ENCODE measurements around the gene METTL18. TPM values are rescaled to one million over a fixed set of nuclear protein-coding genes. Genes with fewer than 3 reads are reported as not detected.

METTL18 gene
- total RNA-seq, 1 donor from 2014 or later = 4.2 TPM

DNA sequence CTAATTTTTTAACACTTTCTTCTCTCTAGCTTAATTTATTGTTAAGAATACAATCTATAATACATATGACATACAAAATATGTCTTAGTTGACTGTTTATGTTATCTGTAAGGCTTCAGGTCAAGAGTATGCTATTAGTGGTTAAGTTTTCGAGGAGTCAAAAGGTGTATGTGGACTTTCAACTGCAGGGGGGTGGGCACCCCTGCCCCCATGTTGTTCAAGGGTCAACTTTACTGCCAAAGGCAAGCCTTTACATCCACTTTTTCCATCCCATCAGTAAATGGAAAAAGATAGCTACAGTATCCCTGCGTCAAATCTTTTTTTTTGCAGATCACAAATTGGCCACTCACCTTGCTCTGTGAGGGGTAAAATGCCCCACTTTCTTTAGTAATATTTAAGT is 6.3 kb downstream of the METTL18 start:
- Histone ChIP-seq H3K36me3 (ENCODE audit: control insufficient read depth in 3 of 3, insufficient read depth in 3 of 3, low read length in 3 of 3) (peaks cover 0 to 3% (median 3%) of the 10 kb centered on the region in 3 donors), H3K27ac (ENCODE audit: low read depth, low read length) (no peak overlapping the region), H3K4me1 (ENCODE audit: control insufficient read depth in 3 of 3, insufficient read depth in 3 of 3, low read length in 3 of 3) (peaks cover 0 to 8% (median 0%) of the 10 kb centered on the region in 3 donors), H3K4me3 (ENCODE audit: low read length in 3 of 3) (no peak overlapping the region), H3K9ac (ENCODE audit: low read depth in 1 of 3, low read length in 3 of 3) (no peak overlapping the region), H3K9me3 (ENCODE audit: control insufficient read depth in 3 of 3, low read length in 3 of 3) (no peaks in the 10 kb centered on the region), H3K27me3 (ENCODE audit: control insufficient read depth in 3 of 3, insufficient read depth in 3 of 3, low read length in 3 of 3) (peaks cover 0 to 10% (median 0%) of the 10 kb centered on the region in 3 donors)

DNA sequence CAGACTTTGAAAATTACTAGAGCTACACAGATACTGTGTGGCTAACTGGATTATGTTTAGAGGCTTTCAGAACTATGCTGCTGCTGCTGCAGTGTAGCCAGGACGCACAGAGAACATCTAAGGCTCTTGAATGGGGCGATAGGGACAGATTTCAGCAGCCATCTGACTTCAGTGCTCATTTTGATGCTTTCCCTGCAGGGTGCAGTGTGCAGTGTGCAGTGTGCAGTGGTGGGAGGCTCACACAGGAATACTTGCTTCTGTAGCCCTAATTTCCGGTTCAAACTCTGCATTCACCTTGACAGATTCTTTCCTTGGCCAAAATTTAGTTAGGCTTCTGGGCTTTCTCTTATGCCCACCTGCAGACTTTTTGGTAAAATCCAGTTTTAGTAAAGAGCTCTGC is 7.7 kb downstream of the METTL18 start:
- Histone ChIP-seq H3K27me3 (ENCODE audit: control insufficient read depth in 3 of 3, insufficient read depth in 3 of 3, low read length in 3 of 3) (peaks cover 0 to 10% (median 0%) of the 10 kb centered on the region in 3 donors), H3K27ac (ENCODE audit: low read depth, low read length) (no peak overlapping the region), H3K4me1 (ENCODE audit: control insufficient read depth in 3 of 3, insufficient read depth in 3 of 3, low read length in 3 of 3) (no peaks in the 10 kb centered on the region), H3K9ac (ENCODE audit: low read depth in 1 of 3, low read length in 3 of 3) (no peak overlapping the region), H3K4me3 (ENCODE audit: low read length in 3 of 3) (no peak overlapping the region), H3K9me3 (ENCODE audit: control insufficient read depth in 3 of 3, low read length in 3 of 3) (no peaks in the 10 kb centered on the region), H3K36me3 (ENCODE audit: control insufficient read depth in 3 of 3, insufficient read depth in 3 of 3, low read length in 3 of 3) (no peaks in the 10 kb centered on the region)

- H3K4me1 ChIP-seq (ENCODE audit: control insufficient read depth in 3 of 3, insufficient read depth in 3 of 3, low read length in 3 of 3) = no peaks in the 10 kb centered on the region
- no peaks in the 10 kb centered on the region for H3K9me3 ChIP-seq (ENCODE audit: control insufficient read depth in 3 of 3, low read length in 3 of 3)
- peaks cover 0 to 10% (median 0%) of the 10 kb centered on the region in 3 donors for H3K27me3 ChIP-seq (ENCODE audit: control insufficient read depth in 3 of 3, insufficient read depth in 3 of 3, low read length in 3 of 3)
- H3K36me3 ChIP-seq (ENCODE audit: control insufficient read depth in 3 of 3, insufficient read depth in 3 of 3, low read length in 3 of 3) = no peaks in the 10 kb centered on the region
- no peak overlapping the region for H3K27ac ChIP-seq (ENCODE audit: low read depth, low read length)
- H3K4me3 ChIP-seq (ENCODE audit: low read length in 3 of 3) = no peak overlapping the region
- H3K9ac ChIP-seq (ENCODE audit: low read depth in 1 of 3, low read length in 3 of 3) = no peak overlapping the region
Measured at GRCh38 chr1:169785267-169785666, 9.4 kb downstream of the METTL18 start.

DNA sequence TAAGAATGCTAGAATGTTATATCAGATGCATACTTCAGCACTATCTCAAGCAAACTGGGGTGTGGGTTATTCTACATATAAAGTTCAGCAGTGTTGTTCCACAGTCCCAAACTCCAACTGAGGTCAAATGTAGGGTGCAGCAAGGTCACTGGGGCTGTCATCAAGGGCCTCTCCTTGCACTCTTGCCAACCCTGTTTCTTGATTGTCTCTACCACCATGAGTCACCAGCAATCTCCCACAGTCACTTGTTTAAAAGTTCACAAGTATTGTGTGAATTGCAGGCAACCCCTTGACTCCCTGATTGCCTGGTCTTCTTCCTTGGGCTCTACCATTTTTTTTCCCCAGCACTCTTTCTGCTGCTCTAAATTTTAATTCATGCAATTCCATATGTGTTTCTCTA is 10.6 kb downstream of the METTL18 start:
- Histone ChIP-seq H3K4me1 (ENCODE audit: control insufficient read depth in 3 of 3, insufficient read depth in 3 of 3, low read length in 3 of 3) (no peaks in the 10 kb centered on the region), H3K9ac (ENCODE audit: low read depth in 1 of 3, low read length in 3 of 3) (no peak overlapping the region), H3K9me3 (ENCODE audit: control insufficient read depth in 3 of 3, low read length in 3 of 3) (no peaks in the 10 kb centered on the region), H3K36me3 (ENCODE audit: control insufficient read depth in 3 of 3, insufficient read depth in 3 of 3, low read length in 3 of 3) (no peaks in the 10 kb centered on the region), H3K4me3 (ENCODE audit: low read length in 3 of 3) (no peak overlapping the region), H3K27ac (ENCODE audit: low read depth, low read length) (no peak overlapping the region), H3K27me3 (ENCODE audit: control insufficient read depth in 3 of 3, insufficient read depth in 3 of 3, low read length in 3 of 3) (peaks cover 0 to 10% (median 0%) of the 10 kb centered on the region in 3 donors)

- Histone ChIP-seq H3K4me1 (ENCODE audit: control insufficient read depth in 3 of 3, insufficient read depth in 3 of 3, low read length in 3 of 3) (no peaks in the 10 kb centered on the region), H3K27me3 (ENCODE audit: control insufficient read depth in 3 of 3, insufficient read depth in 3 of 3, low read length in 3 of 3) (peaks cover 0 to 10% (median 0%) of the 10 kb centered on the region in 3 donors), H3K4me3 (ENCODE audit: low read length in 3 of 3) (no peak overlapping the region), H3K27ac (ENCODE audit: low read depth, low read length) (no peak overlapping the region), H3K9me3 (ENCODE audit: control insufficient read depth in 3 of 3, low read length in 3 of 3) (no peaks in the 10 kb centered on the region), H3K9ac (ENCODE audit: low read depth in 1 of 3, low read length in 3 of 3) (no peak overlapping the region), H3K36me3 (ENCODE audit: control insufficient read depth in 3 of 3, insufficient read depth in 3 of 3, low read length in 3 of 3) (no peaks in the 10 kb centered on the region)
Measured at GRCh38 chr1:169782596-169782995, 12.1 kb downstream of the METTL18 start.

DNA sequence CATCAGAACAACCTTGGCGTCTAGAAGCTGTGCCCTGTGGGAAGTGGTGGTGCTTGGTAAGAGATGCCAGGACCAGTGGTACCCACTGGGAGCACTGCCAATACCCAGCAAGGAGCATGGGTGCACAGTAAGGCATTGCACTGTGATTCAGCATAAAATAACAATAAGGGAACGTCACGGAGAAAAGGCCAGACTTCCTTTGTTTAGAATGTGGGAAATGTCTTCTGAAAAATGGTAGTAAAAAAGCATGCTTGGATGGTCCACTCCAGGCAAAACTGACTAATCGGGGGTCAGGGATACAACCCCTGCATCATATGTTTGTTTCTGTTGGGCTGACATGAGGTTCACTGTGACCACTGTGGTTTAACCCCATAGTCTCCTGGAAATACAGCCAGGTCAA is 14.7 kb downstream of the METTL18 start:
- Histone ChIP-seq H3K27me3 (ENCODE audit: control insufficient read depth in 3 of 3, insufficient read depth in 3 of 3, low read length in 3 of 3) (peaks cover 0 to under 1% (median 0%) of the 10 kb centered on the region in 3 donors), H3K4me3 (ENCODE audit: low read length in 3 of 3) (no peak overlapping the region), H3K4me1 (ENCODE audit: control insufficient read depth in 3 of 3, insufficient read depth in 3 of 3, low read length in 3 of 3) (no peaks in the 10 kb centered on the region), H3K9ac (ENCODE audit: low read depth in 1 of 3, low read length in 3 of 3) (no peak overlapping the region), H3K9me3 (ENCODE audit: control insufficient read depth in 3 of 3, low read length in 3 of 3) (no peaks in the 10 kb centered on the region), H3K27ac (ENCODE audit: low read depth, low read length) (no peak overlapping the region), H3K36me3 (ENCODE audit: control insufficient read depth in 3 of 3, insufficient read depth in 3 of 3, low read length in 3 of 3) (no peaks in the 10 kb centered on the region)

DNA sequence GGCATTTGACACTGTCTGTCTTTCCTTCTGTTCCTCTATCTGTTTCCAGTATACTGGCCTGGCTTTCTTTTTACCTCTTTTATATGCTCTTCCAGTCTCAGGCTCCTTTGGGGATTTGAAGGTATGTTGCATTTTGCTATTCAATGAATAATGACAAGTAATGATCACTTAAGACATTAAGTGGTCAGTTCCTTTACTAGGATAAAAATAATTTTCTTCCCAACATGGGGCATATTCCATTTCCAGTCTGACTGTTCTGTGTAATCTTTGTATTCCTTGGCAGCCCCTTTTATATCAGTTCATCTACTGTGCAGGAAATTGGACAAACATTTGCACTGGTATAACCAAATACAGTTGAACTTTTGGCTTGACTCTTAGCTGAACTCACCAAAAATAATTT is 15.6 kb downstream of the METTL18 start:
- no peak overlapping the region for H3K9ac ChIP-seq (ENCODE audit: low read depth in 1 of 3, low read length in 3 of 3)
- H3K27me3 ChIP-seq (ENCODE audit: control insufficient read depth in 3 of 3, insufficient read depth in 3 of 3, low read length in 3 of 3) = no peaks in the 10 kb centered on the region
- H3K4me3 ChIP-seq (ENCODE audit: low read length in 3 of 3) = no peak overlapping the region
- H3K27ac ChIP-seq (ENCODE audit: low read depth, low read length) = no peak overlapping the region
- H3K9me3 ChIP-seq (ENCODE audit: control insufficient read depth in 3 of 3, low read length in 3 of 3) = no peaks in the 10 kb centered on the region
- H3K36me3 ChIP-seq (ENCODE audit: control insufficient read depth in 3 of 3, insufficient read depth in 3 of 3, low read length in 3 of 3) = no peaks in the 10 kb centered on the region
- no peaks in the 10 kb centered on the region for H3K4me1 ChIP-seq (ENCODE audit: control insufficient read depth in 3 of 3, insufficient read depth in 3 of 3, low read length in 3 of 3)

DNA sequence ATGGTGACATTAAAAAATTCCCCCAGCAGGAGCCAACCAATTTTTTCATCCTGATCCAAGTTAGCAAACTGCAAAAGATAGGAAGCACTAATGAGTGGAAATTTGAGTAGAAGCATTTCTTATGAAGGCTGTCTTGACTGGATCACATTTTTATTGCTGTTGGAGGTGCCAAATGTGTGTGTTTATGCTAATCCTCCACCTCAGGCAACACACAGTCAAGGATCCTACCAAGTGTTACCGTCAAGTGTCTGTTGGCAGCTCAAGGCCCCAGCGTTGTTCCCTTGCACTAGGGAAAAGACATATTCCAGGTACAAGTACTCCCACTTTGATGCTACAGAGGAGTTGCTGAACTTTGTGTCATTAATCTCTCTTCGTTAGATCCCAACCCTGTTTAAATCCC is 18.3 kb downstream of the METTL18 start:
- no peak overlapping the region for H3K27ac ChIP-seq (ENCODE audit: low read depth, low read length)
- no peaks in the 10 kb centered on the region for H3K4me1 ChIP-seq (ENCODE audit: control insufficient read depth in 3 of 3, insufficient read depth in 3 of 3, low read length in 3 of 3)
- H3K4me3 ChIP-seq (ENCODE audit: low read length in 3 of 3) = no peak overlapping the region
- no peaks in the 10 kb centered on the region for H3K9me3 ChIP-seq (ENCODE audit: control insufficient read depth in 3 of 3, low read length in 3 of 3)
- no peak overlapping the region for H3K9ac ChIP-seq (ENCODE audit: low read depth in 1 of 3, low read length in 3 of 3)
- H3K36me3 ChIP-seq (ENCODE audit: control insufficient read depth in 3 of 3, insufficient read depth in 3 of 3, low read length in 3 of 3) = no peaks in the 10 kb centered on the region
- H3K27me3 ChIP-seq (ENCODE audit: control insufficient read depth in 3 of 3, insufficient read depth in 3 of 3, low read length in 3 of 3) = peaks cover 0 to 2% (median 0%) of the 10 kb centered on the region in 3 donors

DNA sequence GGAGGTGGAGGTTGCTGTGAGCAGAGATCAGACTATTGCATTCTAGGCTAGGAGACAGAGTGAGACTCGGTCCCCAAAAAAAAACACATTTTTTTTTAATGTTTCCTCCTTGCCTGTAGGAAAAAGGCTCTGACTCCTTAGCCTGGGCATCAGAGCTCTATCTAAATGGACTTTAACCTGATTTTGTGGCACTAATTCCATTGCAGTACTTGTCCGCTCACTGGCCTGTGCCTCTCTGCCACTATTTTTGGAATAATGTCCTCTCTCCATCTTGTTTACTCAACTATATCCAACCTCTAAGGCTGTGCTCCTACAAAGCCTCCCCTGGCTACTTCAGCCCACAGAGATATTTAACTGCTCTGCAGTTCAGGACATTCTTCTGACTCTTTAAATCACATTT is 26.5 kb downstream of the METTL18 start:
- H3K36me3 ChIP-seq (ENCODE audit: control insufficient read depth in 3 of 3, insufficient read depth in 3 of 3, low read length in 3 of 3) = no peaks in the 10 kb centered on the region
- H3K27ac ChIP-seq (ENCODE audit: low read depth, low read length) = no peak overlapping the region
- no peaks in the 10 kb centered on the region for H3K9me3 ChIP-seq (ENCODE audit: control insufficient read depth in 3 of 3, low read length in 3 of 3)
- H3K9ac ChIP-seq (ENCODE audit: low read depth in 1 of 3, low read length in 3 of 3) = no peak overlapping the region
- peaks cover 0 to 4% (median 0%) of the 10 kb centered on the region in 3 donors for H3K27me3 ChIP-seq (ENCODE audit: control insufficient read depth in 3 of 3, insufficient read depth in 3 of 3, low read length in 3 of 3)
- H3K4me3 ChIP-seq (ENCODE audit: low read length in 3 of 3) = no peak overlapping the region
- no peaks in the 10 kb centered on the region for H3K4me1 ChIP-seq (ENCODE audit: control insufficient read depth in 3 of 3, insufficient read depth in 3 of 3, low read length in 3 of 3)

- H3K4me1 ChIP-seq (ENCODE audit: control insufficient read depth in 3 of 3, insufficient read depth in 3 of 3, low read length in 3 of 3) = no peaks in the 10 kb centered on the region
- H3K36me3 ChIP-seq (ENCODE audit: control insufficient read depth in 3 of 3, insufficient read depth in 3 of 3, low read length in 3 of 3) = no peaks in the 10 kb centered on the region
- no peaks in the 10 kb centered on the region for H3K9me3 ChIP-seq (ENCODE audit: control insufficient read depth in 3 of 3, low read length in 3 of 3)
- no peak overlapping the region for H3K9ac ChIP-seq (ENCODE audit: low read depth in 1 of 3, low read length in 3 of 3)
- H3K27ac ChIP-seq (ENCODE audit: low read depth, low read length) = no peak overlapping the region
- no peaks in the 10 kb centered on the region for H3K27me3 ChIP-seq (ENCODE audit: control insufficient read depth in 3 of 3, insufficient read depth in 3 of 3, low read length in 3 of 3)
- no peak overlapping the region for H3K4me3 ChIP-seq (ENCODE audit: low read length in 3 of 3)
Measured at GRCh38 chr1:169765580-169766331, 29.0 kb downstream of the METTL18 start.

Measured in skeletal muscle tissue (tissue), 4 donors.